GM21526 (cell line): ENCODE results near the gene GAL3ST3.
A peak's percentile ranks its signal among the peaks of the same experiment; 100 is the strongest.
"Not testable (repeated sequence)": the region's sequence is repeated elsewhere in the genome, so short reads cannot be mapped to it uniquely, and the experiment has no call there.

Source experiments
- ATAC-seq: cut with Tn5 transposase; IDR thresholded peaks from one replicate; pipeline ENCODE4 v1.9.1; 2021; ENCODE audit warnings: moderate library complexity; ENCODE audit not compliant: unreplicated experiment, low FRiP score

Gene GAL3ST3

DNA sequence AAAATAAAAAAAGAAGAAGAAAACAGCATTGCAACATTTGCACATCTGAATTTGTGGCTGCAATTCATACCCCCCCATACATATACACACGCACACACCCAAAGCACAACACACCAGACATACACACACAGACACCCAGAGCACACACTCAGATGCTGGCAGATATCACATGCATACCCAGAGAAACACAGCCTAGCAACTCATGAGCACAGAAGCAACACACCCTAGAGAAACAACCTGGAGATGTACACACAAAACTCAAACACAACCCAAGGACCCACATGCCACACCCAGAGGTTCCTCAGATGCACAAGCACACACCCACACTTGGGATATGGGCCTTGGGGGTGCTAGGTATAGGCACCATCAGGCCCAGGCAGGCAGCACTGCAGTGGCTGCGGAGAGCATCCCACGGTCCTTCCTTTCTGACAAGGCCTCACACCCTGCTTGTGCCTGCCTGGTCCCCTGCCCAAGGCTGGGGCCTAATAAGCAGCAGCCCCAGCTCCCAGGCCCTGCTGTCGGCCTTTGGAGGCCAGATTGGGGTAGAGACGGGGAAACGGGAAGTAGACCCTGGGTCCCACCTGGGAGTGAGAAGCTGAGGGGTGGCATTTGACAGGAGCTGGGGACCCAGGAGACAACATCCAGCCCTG, 34.0 kb downstream of the GAL3ST3 start:
- no peak for ATAC-seq

DNA sequence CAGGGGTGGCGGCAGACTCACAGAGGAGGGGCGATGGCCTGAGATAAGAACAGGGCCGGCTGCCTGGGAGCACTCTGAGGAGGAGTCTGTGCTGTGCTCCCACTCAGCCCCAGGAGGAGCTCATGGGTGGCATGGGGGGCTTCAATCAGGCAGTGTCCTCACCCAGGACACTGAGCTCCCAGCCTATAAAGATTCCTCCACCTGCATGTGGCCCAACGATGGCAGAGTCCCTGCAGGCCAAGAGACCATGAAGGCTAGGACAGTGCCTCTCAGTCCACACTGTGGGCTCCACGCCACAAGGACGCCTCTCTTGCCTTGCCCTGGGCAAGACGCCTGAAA, 35.2 kb downstream of the GAL3ST3 start:
- no peak for ATAC-seq

DNA sequence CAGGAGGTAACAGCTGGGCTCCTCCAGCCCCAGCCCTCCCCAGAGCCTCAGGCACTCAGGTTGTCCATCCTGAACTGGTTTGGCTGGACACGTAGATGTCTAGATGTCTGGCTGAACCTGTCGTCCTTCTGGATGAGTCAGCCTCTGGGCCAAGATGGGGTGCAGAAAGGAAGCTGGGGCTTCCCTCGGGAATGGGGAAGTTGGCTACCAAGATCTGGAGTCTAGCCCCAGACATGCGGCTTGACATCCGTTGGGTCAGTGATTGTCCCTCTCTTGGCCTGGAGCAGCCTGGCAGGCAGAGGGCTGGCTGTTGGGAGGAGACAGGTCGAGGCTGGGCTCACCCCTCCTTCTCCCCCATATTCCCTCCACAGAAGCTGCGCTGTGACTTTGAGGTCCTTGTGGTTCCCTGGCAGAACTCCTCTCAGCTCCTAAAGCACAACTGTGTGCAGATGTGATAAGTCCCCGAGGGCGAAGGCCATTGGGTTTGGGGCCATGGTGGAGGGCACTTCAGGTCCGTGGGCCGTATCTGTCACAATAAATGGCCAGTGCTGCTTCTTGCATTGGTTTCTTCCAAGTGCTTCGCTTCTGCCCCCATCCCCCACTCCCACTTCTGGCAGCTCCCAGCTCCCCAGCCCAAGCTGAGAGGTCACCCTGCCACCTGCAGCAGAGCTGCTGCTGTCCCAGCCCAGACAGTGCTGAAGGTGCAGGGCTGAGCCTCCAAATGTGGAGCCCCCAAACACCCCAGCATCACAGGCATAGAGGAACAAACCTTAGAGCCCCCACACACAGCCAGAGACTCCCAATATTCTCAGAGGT, 35.8 kb downstream of the GAL3ST3 start:
- no peak for ATAC-seq

DNA sequence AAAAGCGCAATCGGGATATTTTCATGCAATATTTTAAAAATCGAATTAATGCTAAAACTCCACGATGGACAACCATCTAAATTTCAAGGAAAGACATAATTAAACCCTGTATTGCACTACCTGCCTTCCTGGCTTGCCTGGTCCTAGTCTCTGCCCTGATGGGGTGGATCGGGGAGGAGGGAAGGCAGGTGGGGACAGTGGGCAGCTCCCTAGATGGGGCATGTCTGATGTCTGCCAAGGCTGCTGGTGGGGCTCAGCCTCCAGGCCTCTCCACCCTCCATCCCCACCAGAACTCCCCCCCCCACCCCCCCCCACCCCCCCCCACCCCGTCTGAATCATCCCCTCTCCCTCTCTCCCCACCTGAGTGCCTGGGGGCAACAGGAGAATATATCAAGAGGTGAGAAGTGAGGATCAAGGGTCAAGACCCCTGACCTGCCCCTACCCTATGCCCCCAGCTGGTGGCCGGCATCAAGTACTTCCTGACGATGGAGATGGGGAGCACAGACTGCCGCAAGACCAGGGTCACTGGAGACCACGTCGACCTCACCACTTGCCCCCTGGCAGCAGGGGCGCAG, 36.5 kb downstream of the GAL3ST3 start:
- no peak for ATAC-seq

DNA sequence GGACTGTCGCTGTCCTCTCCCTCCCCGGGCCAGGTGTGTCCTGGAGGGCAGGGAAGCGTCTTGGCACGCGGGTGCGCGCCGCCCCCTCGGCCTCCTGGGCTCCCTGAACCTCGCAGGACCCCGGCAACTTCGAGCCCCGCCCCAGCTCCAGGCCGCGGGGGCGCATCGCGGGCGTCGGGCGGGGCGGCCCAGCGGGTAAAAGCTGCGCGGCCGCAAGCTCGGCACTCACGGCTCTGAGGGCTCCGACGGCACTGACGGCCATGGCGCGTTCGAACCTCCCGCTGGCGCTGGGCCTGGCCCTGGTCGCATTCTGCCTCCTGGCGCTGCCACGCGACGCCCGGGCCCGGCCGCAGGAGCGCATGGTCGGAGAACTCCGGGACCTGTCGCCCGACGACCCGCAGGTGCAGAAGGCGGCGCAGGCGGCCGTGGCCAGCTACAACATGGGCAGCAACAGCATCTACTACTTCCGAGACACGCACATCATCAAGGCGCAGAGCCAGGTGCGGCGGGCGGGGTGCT, 37.1 kb downstream of the GAL3ST3 start, which contains the start of gene CST6:
Gene CST6, plus strand, starts transcription at position 224 of the 519 bp plus-strand sequence. Its CDS starts 37 bp downstream, at position 261.
- no peak for ATAC-seq

DNA sequence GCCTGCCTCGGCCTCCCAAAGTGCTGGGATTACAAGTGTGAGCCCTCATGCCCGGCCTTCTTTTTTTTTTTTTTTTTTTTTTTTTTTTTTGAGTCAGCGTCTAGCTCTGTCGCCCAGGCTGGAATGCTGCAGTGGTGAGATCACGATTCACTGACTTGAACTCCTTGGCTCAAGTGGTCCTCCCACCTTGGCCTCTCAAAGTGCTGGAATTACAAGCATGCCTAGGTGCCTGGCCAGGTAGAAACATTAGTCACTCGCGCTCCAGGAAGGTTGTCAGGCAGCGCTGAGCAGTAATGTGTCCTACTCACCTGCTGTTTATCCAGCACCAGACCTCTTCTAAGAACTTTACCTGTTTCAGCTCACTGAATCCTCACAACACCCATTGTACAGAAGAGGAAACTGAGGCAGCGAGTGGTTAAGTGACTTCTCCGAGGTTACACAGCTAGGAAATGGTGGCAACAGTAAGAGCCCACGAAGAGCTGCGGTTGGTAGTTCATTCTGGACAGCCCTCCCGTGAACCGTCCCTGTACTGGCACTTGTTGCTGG, 37.6 kb downstream of the GAL3ST3 start:
- ATAC-seq = no peak

DNA sequence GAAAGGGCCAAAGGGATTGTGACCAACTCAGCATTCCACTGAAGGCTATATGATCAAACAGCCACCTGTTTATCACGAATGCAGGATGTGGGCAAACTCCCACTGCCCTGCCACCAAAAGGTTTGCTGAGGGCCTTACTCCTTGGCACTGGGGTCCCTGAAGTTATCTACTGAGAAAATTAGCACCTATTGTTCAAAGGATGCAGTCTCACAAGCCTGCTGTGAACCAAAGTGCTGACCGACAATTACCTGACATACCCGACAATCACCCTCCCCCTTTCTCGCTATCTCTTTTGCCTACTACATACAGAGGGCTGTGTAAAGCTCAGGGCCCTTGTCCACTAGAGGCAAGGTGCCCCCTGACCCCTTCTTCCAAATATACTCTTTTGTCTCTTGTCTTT, 38.9 kb downstream of the GAL3ST3 start:
- ATAC-seq = not testable (repeated sequence)

DNA sequence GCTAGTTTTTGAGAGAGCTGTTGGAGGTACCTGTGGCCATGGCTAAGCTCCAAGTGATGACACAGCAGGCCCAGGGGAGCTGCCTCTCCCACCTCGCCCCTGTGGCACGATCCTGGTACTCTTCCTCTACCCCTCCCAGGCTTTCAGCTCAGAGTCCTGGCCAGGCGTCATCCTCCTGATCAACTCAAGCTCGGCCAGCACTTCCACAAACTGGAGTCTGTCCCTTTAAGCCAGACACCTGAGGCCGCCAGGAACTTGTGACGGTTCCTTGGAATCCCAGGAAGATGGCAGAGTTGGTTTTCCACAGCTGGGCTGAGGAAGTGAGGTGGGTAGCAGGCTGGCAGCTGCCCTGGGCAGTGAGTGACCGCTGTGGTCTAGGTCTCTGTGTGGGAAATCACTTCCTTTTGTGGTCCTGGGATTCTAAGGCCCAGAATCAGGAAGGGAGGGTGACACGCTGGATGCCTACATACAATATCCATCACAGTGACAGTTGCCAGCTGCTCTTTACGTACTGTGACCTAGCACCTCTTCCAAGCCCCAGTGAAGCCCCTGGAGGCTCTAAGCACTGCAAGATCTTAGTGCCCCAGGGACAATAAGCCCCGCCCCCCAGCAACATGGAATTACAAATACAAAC, 40.4 kb downstream of the GAL3ST3 start:
- no peak for ATAC-seq

DNA sequence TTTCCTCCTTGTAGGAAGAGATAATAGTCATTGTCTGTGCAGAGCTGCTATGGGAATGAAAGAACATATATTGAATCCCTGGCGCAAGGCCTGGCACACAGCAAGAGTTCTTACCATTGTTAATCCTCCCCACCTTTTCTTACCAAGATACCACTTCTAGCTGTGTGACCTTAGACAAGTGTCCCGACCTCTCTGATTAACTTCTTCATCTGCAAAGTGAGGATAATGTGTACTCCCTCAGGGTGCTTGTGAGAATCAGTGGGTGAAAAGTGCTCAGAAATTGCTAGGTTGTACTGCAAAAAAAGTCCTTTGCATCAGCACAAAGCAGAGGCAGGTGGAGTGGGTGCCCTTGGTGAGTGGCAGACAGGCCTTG, 40.9 kb downstream of the GAL3ST3 start:
- ATAC-seq = no peak

DNA sequence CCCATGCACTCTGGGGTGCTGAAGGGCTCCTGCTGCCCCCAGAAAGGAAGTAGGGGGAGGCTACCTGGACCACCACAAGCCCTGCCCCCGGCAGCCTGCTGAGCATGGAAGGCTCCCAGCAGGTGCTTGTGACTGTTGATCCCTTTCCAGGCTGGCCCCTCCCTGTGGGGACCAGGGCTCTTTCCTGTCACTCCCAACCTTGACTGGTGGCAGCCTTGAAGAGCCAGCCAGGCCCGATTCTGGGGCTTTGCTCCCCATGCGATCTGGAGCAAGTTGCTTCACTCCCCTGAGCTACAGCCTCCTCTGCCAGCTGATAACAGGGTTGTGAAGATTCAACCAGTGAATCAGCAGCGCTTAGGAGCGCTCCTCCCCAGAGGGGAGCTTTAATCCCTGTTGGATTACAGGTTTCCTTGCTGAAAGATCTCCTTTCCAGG, 41.7 kb downstream of the GAL3ST3 start:
- ATAC-seq = no peak

DNA sequence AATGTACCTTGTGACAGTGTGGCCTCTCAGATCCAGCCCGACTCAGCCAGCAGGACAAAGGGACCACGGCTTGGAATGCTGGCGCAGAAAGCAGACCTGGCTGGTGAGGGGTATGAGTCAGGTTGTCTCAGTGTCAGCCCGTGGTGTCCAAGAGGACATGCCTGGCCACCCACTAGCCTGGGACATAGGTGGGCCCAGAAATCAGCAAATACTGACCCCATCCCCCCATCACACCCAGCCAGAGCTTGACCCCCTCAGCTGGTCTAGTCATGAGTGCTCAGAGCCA, 42.1 kb downstream of the GAL3ST3 start:
- ATAC-seq = no peak

DNA sequence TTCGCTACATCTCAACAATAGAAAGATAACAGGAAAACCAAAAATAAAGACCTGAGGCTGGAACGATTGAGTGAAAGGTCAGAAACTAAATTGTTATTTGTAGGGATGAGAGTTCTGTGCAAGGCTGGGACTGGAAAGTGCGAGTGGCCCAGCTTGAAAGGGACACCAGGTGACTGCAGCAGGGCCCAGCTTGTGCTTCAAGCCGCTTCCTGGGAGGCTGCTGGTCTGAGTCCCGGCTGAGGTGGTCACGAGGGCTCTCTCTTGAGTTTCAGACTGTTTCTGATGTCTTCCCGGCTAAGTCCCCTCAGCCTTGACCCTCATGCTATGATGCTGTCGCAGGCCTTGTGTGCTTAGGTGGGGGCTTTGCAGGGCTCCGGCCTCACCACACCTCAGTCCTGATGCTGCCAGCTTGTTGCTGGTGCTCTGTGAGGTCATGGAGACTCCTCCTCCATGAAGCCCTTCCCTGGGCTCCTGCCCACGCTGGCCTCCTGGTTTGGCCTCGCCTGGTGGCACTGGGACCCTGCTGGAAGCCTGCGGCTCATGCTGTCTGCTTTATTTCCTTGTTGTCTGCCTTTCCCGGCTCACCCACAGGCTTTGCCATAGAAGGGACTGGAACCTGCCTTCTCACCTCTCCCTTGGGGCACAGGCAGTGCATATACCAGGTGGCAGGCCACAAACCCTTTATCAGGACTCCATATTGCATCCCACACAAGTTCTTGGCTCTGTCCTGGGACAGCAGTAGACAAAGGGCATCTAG, 42.6 kb downstream of the GAL3ST3 start:
- no peak for ATAC-seq

DNA sequence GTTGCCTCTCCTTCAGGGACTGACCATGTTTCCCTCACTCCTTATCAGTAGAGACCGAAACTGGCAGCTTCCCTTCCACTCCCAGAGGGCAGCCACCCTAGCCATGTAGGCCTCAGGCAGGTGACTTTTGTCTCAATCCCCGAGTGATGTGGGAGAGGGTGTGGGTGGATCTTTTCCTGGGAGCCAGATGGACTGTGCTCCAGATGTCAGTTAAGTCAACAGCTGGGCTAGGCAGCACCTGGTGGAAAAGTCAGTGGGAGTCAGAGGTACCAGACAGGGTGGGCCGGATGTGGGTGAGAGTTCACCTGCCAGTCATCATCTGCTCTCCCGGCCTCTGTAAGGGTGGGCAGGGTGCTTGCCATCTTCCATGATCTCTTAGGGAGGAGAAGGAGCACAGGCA, 44.8 kb downstream of the GAL3ST3 start:
- no peak for ATAC-seq

DNA sequence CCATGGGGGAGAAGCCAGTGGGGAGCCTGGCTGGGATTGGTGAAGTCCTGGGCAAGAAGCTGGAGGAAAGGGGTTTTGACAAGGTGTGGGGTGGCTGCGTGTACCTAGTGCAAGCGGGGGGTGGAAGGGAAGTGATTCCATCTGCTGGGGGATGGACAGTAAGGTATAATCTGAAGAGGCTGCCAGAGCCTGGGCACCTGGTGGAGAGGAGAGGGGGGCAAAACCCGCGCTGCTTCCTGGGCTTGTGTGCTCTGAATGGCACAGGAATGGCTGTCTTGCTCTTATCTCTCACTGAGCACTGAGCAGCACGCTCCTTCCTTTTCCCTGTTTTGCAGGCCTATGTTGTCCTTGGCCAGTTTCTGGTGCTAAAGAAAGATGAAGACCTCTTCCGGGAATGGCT, 45.7 kb downstream of the GAL3ST3 start:
- ATAC-seq = no peak

DNA sequence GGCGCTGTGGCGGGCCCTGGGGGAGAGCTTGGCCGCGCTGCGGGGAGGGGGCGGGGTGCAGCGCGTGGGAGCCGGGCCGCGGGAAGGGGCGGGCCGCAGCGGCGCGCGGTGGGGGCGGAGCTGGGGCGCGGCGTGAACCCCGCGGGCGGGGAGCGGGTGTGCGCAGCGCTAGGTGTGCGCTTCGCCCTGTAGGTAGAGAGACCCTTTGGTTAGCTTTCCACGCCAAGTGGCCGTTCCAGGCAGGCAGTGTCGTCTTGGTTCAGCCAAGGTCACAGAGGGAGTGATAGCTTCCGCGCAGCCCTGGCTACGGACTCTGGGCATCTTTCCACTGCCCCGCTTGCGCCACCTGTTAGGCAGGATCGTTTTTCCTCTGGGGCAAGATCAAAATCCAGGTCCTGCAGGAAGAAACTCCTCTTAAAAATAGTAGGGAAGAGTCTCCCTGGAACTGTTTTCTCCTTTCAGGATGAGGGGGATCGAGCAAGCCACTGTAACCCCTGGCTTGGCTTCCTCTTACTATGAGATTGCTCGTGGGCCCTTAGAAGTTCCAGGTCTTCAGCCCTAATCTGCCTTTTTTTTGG, 46.2 kb downstream of the GAL3ST3 start:
- peak; percentile 48 for ATAC-seq

DNA sequence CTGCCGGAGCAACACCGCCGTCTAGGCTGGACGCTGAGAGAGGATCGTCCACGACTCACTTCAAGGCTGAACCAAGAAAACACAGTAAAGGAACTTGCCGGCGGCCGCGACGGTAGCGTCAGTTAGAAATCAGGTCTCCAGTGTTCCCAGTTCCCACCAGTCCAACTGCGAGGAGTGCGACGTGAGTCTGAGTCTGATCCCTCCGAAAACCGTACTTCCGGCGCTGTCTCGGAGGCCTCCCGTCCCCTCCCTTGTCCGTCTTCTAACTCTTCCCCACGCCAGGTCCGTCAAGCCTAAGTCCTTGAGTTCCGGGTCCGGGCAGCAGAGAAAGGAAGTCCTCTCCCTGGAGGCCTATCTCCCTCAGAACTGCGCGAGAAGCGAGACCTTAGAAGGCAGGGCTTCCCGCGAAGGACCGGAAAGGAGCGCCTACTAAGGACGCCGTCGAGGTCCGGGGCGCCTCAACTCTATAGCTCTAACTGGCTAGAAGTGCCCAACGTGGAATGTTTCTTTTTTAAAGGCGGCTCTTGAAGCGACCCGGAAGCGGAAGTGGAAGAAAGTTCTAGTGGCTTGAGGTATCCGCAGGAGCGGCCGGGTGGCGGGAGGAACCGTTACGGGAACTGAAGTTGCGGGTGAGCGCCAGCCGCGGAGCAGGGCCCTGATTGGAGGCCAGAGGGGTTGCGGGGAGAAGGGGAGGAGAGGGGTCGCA, 46.9 kb downstream of the GAL3ST3 start, which contains the start of the genes BANF1 and EIF1AD:
Gene BANF1, plus strand, starts transcription at position 562 of the 706 bp plus-strand sequence. CDS start 748 bp downstream, outside the sequence.
Gene EIF1AD, minus strand, starts transcription at position 216 of the 706 bp plus-strand sequence. CDS start 1,768 bp downstream, outside the sequence.
- peak; percentile 63 for ATAC-seq

DNA sequence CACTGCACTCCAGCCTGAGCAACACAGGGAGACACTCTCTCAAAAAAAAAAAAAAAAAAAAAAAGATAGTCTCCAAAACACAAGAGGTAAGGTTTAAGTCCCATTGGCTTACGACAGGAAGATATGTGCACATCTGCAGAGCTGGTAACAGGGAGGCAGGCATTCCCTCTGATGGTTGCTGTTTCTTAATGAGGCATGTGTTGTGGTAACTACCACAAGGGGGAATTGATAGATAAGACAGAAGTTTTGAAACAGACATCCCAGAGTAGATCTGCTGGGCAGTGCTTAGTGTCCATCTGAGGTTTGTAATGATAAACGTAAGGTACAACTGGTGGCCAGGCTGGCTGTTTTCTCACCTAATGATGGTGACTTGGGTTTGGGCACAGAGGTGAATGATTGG, 51.7 kb downstream of the GAL3ST3 start:
- no peak for ATAC-seq

DNA sequence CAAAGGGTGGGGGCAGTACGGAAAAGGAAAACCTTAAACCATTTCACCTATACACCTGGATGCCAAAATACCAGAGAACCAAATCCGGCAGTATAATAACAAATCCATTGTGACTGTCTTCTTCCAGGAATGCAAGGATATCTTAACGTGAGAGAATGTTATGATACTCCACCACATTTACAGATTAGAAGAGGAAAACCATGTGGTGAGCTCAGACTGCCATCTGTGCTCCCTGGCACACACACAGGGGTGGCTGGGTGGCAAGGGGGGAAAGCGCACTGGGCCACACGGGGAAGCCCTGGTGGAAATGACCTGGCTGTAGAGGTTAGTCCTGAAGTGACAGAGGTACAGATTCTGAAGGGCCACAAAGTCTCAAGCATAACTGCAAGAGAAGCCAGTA, 56.9 kb downstream of the GAL3ST3 start:
- no peak for ATAC-seq
